Activated T-cell treated with anti-CD3 and anti-CD28 coated beads, Interleukin-2, amount 50 U/mL, for 24 hours (primary cell): Measurements from ENCODE around the gene MRNIP.
A peak's percentile ranks its signal among the peaks of the same experiment; 100 is the strongest.
"Not testable (repeated sequence)": the region's sequence is repeated elsewhere in the genome, so short reads cannot be mapped to it uniquely, and the experiment has no call there.

Experiments
- DNase-seq: peaks from one replicate; pipeline ENCODE4 v3.0.0-alpha.2; 2020
- H3K27ac Mint-ChIP-seq: 2 replicates; pipeline ENCODE4 v1.8.0; 2020; ENCODE audit warnings: mild to moderate bottlenecking, mixed read lengths
- H3K27me3 Mint-ChIP-seq: 2 replicates; pipeline ENCODE4 v1.8.0; 2020; ENCODE audit warnings: mixed read lengths
- H3K36me3 Mint-ChIP-seq: 2 replicates; pipeline ENCODE4 v1.8.0; 2020; ENCODE audit warnings: low read depth, mixed read lengths
- H3K4me1 Mint-ChIP-seq: 2 replicates; pipeline ENCODE4 v1.8.0; 2020; ENCODE audit warnings: low read depth, mixed read lengths
- H3K4me3 Mint-ChIP-seq: 2 replicates; pipeline ENCODE4 v1.8.0; 2020; ENCODE audit warnings: mild to moderate bottlenecking, moderate library complexity, mixed read lengths
- H3K9me3 Mint-ChIP-seq: 2 replicates; pipeline ENCODE4 v1.8.0; 2020; ENCODE audit warnings: mixed read lengths

Gene MRNIP

DNA sequence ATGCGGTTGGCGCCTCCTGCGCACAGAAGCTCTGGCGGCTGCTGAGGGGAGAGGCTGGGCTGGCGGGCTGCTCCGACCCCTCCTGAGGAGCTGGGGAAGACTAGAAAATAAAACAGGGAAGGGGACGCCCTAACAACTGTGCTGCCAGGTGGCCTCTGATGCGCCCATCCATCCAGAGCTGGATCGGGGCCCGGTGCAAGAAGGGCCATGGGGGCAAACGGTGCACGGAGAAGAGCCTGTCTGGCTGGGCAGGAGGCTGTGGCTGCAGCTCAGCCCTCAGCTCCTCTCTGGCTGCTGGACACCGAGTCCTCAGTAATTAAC lies 21.0 kb upstream of the MRNIP start:
- Mint-ChIP-seq H3K36me3 (peaks cover 87% of the 10 kb centered on the region), H3K4me1 (no peaks in the 10 kb centered on the region), H3K4me3 (no peak overlapping the region), H3K27me3 (no peaks in the 10 kb centered on the region), H3K27ac (no peak overlapping the region), H3K9me3 (peaks cover 22% of the 10 kb centered on the region)
- DNase-seq, result no peak

- no peaks in the 10 kb centered on the region for H3K4me1 Mint-ChIP-seq
- H3K27me3 Mint-ChIP-seq, result no peaks in the 10 kb centered on the region
- peaks cover 86% of the 10 kb centered on the region for H3K36me3 Mint-ChIP-seq
- no peak overlapping the region for H3K4me3 Mint-ChIP-seq
- peaks cover 16% of the 10 kb centered on the region for H3K9me3 Mint-ChIP-seq
- no peak for DNase-seq
- H3K27ac Mint-ChIP-seq, result no peak overlapping the region
Measured at GRCh38 chr5:179879003-179879689, 20.5 kb upstream of the MRNIP start.

- H3K9me3 Mint-ChIP-seq, result peaks cover 10% of the 10 kb centered on the region
- no peaks in the 10 kb centered on the region for H3K27me3 Mint-ChIP-seq
- H3K4me3 Mint-ChIP-seq, result no peak overlapping the region
- peaks cover 86% of the 10 kb centered on the region for H3K36me3 Mint-ChIP-seq
- H3K4me1 Mint-ChIP-seq, result no peaks in the 10 kb centered on the region
- H3K27ac Mint-ChIP-seq, result no peak overlapping the region
- no peak for DNase-seq
Measured at GRCh38 chr5:179878222-179879002, 19.8 kb upstream of the MRNIP start.

GRCh38 chr5:179876610-179876952 lies 18.0 kb upstream of the MRNIP start:
- Mint-ChIP-seq H3K27me3 (no peaks in the 10 kb centered on the region), H3K4me3 (no peak overlapping the region), H3K36me3 (peaks cover 81% of the 10 kb centered on the region), H3K9me3 (no peaks in the 10 kb centered on the region), H3K4me1 (no peaks in the 10 kb centered on the region), H3K27ac (no peak overlapping the region)
- no peak for DNase-seq

- H3K4me3 Mint-ChIP-seq, result no peak overlapping the region
- H3K36me3 Mint-ChIP-seq, result peaks cover 81% of the 10 kb centered on the region
Measured at GRCh38 chr5:179875741-179876609, 17.4 kb upstream of the MRNIP start.

DNA sequence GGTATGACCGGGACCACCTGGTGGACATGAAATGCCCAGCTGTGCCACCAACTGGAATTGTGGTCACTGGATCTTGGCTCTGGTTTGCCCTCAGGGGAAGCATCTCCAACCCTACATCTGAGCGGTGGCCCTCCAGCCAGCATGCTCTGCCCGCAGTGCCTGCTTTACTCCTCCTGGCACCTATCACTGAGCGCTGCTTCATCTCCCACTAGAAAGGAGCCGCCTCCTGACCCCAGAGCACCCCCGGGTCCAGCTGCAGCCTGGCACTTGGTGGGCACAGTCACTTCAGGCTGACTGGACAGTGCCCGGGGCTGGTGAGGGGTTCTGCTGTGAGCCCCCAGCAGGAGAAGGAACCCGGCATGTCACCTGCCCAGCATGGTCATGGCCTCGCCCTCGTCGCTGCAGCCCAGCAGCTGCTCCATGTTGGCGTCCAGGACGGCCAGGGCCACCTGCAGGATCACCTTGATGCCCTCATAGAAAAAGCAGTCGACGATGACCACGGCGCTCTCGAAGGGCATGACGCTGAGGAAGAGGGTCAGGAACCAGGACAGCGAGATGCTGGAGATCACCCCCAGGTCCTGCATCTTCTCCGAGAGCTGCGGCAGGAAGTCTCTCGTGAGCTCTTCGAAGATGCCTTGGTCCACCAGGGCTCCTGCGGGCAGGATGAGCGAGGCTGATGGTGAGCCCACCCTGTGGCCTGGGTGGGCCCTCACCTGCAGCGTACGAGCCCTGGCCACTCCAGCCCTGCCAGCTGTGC lies 16.1 kb upstream of the MRNIP start:
- H3K4me3 Mint-ChIP-seq, result no peak overlapping the region
- H3K4me1 Mint-ChIP-seq, result no peaks in the 10 kb centered on the region
- no peak overlapping the region for H3K27ac Mint-ChIP-seq
- H3K27me3 Mint-ChIP-seq, result no peaks in the 10 kb centered on the region
- H3K9me3 Mint-ChIP-seq, result no peaks in the 10 kb centered on the region
- H3K36me3 Mint-ChIP-seq, result peaks cover 84% of the 10 kb centered on the region
- DNase-seq, result no peak

More at GRCh38 chr5:179875741-179876609, 17.4 kb upstream of the MRNIP start:
- DNase-seq, result no peak
- Mint-ChIP-seq H3K4me1 (no peaks in the 10 kb centered on the region), H3K27me3 (no peaks in the 10 kb centered on the region), H3K9me3 (no peaks in the 10 kb centered on the region), H3K27ac (no peak overlapping the region)

GRCh38 chr5:179874136-179874535 lies 15.5 kb upstream of the MRNIP start:
- no peak for DNase-seq
- no peaks in the 10 kb centered on the region for H3K9me3 Mint-ChIP-seq
- no peaks in the 10 kb centered on the region for H3K4me1 Mint-ChIP-seq
- H3K4me3 Mint-ChIP-seq, result no peak overlapping the region
- peaks cover 83% of the 10 kb centered on the region for H3K36me3 Mint-ChIP-seq
- peak overlapping the region; percentile 18 for H3K27ac Mint-ChIP-seq
- no peaks in the 10 kb centered on the region for H3K27me3 Mint-ChIP-seq

DNA sequence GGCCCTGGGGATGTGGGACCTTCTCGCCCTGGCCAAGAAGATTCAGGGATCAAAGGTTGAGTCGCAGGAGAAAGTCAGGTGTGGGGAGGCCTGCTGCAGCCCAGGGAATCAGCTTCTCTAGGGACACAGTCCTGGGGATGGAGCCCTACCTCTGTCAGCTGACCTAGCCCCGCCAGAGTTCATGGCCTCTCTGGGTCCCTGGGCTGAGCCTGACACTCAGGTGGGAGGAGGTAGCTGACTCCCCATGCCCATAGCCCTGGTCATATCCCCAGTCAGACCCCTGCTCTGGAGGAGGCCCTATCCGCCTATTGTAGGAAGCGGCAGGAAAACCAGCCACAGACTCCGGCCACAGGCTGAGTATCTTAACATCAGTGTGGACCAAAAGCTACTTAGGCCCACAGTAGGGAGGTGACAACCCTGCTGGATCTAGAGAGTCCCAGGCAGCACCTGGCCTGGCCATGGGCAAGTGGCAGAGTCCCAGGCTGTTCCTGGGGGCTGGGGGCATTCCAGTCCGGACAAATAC lies 15.0 kb upstream of the MRNIP start:
- H3K36me3 Mint-ChIP-seq, result peaks cover 85% of the 10 kb centered on the region
- no peaks in the 10 kb centered on the region for H3K4me1 Mint-ChIP-seq
- no peak for DNase-seq
- H3K27ac Mint-ChIP-seq, result no peak overlapping the region
- H3K27me3 Mint-ChIP-seq, result no peaks in the 10 kb centered on the region
- no peaks in the 10 kb centered on the region for H3K9me3 Mint-ChIP-seq
- H3K4me3 Mint-ChIP-seq, result no peak overlapping the region

GRCh38 chr5:179872828-179873575 lies 14.4 kb upstream of the MRNIP start:
- Mint-ChIP-seq H3K27ac (no peak overlapping the region), H3K4me3 (no peak overlapping the region), H3K9me3 (no peaks in the 10 kb centered on the region), H3K27me3 (no peaks in the 10 kb centered on the region), H3K36me3 (peaks cover 85% of the 10 kb centered on the region), H3K4me1 (no peaks in the 10 kb centered on the region)
- no peak for DNase-seq

DNA sequence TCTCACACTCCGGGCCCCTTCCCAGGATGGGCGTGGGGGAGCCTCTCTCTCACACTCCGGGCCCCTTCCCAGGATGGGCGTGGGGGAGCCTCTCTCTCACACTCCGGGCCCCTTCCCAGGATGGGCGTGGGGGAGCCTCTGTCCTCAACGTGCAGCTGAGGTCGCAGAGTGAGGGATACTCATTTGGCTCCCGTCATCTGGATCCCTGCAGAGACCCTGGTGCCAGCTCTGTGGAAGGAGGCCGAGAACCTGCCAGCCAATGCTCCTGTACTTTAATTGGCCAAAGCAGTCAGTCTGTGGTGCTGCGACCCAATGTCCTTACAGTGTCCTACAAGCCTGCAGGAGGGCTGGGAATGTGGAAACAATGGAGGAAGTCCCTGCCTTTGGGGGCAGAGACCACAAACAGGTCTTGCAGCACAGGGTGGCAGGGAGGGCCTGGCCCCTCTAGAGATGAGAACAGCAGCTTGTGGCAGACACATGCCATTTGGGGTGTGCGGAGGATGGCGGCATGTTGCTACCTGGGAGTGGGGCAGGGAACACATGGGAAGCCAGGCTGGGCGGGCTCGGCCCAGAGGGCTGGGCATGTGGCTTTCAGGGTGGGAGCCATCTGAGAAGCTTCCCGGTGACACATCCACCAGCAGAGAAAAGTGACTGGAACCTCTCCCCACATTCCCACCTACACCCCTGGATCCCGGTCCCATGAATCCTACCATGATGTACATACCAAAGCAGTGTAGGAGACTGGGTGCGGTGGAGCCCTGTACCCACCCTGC lies 13.6 kb upstream of the MRNIP start:
- Mint-ChIP-seq H3K9me3 (no peaks in the 10 kb centered on the region), H3K4me1 (peaks cover 1% of the 10 kb centered on the region), H3K4me3 (no peak overlapping the region), H3K36me3 (peaks cover 86% of the 10 kb centered on the region), H3K27ac (no peak overlapping the region), H3K27me3 (no peaks in the 10 kb centered on the region)
- no peak for DNase-seq

- H3K9me3 Mint-ChIP-seq, H3K27ac Mint-ChIP-seq, H3K4me1 Mint-ChIP-seq, H3K27me3 Mint-ChIP-seq, H3K4me3 Mint-ChIP-seq, DNase-seq: not testable (repeated sequence)
- H3K36me3 Mint-ChIP-seq, result peaks cover 88% of the 10 kb centered on the region
Measured at GRCh38 chr5:179871533-179871932, 12.9 kb upstream of the MRNIP start.

- peaks cover 7% of the 10 kb centered on the region for H3K4me1 Mint-ChIP-seq
- H3K27me3 Mint-ChIP-seq, result no peaks in the 10 kb centered on the region
- no peak for DNase-seq
- peaks cover 86% of the 10 kb centered on the region for H3K36me3 Mint-ChIP-seq
- H3K27ac Mint-ChIP-seq, result no peak overlapping the region
- no peak overlapping the region for H3K4me3 Mint-ChIP-seq
- H3K9me3 Mint-ChIP-seq, result no peaks in the 10 kb centered on the region
Measured at GRCh38 chr5:179870952-179871351, 12.3 kb upstream of the MRNIP start.

DNA sequence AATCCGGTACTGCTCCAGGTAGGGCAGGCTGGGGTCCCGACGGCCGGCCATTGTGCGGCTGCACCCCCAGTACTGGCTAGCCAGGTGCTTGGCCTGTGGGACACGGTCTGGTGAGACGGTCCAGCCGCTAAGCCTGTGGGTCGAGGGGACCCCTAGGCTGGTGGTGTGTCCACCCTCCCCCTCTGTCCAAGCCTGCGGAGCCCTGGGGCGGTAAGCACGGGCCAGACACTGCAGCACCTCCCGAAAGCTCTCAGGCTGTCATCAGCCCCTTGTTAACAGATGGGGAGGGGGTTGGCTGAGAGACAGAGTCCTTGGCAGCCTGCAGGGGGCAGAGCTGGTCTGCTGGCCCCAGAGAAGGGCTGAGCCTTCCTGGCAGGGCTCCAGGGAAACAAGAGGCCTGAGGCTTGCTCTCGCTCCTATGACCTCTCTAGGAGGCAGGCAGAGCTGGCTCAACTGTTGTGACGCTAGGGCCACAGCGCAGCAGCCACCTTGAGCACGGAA lies 11.8 kb upstream of the MRNIP start:
- no peak for DNase-seq
- H3K36me3 Mint-ChIP-seq, result peaks cover 85% of the 10 kb centered on the region
- no peak overlapping the region for H3K4me3 Mint-ChIP-seq
- H3K27ac Mint-ChIP-seq, result no peak overlapping the region
- no peaks in the 10 kb centered on the region for H3K9me3 Mint-ChIP-seq
- H3K4me1 Mint-ChIP-seq, result peaks cover 7% of the 10 kb centered on the region
- no peaks in the 10 kb centered on the region for H3K27me3 Mint-ChIP-seq
